Esophagus (tissue), 2 donors: Measurements from ENCODE around the gene ARID5B. TPM values are rescaled to one million over a fixed set of nuclear protein-coding genes. Genes with fewer than 3 reads are reported as not detected.

Experiments
- H3K27ac ChIP-seq, 2 donors: one replicate each; pipeline ENCODE4 v1.5.1; 2013; ENCODE audit warnings: low read depth in 2 of 2, mild to moderate bottlenecking in 2 of 2, inconsistent platforms in 1 of 2, low read length in 1 of 2, moderate library complexity in 1 of 2
- H3K27me3 ChIP-seq, 2 donors: one replicate each; pipeline ENCODE4 v1.6.1; 2013; ENCODE audit warnings: low read length in 2 of 2, control low read depth in 1 of 2, mild to moderate bottlenecking in 1 of 2; ENCODE audit not compliant: insufficient read depth in 2 of 2, control insufficient read depth in 1 of 2
- H3K36me3 ChIP-seq, 2 donors: one replicate each; pipeline ENCODE4 v1.6.1; 2013; ENCODE audit warnings: low read length in 1 of 2; ENCODE audit not compliant: control insufficient read depth in 2 of 2, insufficient read depth in 2 of 2
- H3K4me1 ChIP-seq, 2 donors: one replicate each; pipeline ENCODE4 v1.6.1; 2013; ENCODE audit warnings: low read length in 1 of 2; ENCODE audit not compliant: control insufficient read depth in 2 of 2, insufficient read depth in 2 of 2
- H3K4me3 ChIP-seq, 2 donors: one replicate each; pipeline ENCODE4 v1.5.1; 2013; ENCODE audit warnings: low read length in 2 of 2, mild to moderate bottlenecking in 2 of 2, low read depth in 1 of 2, moderate library complexity in 1 of 2
- H3K9me3 ChIP-seq, 2 donors: one replicate each; pipeline ENCODE4 v1.6.1; 2013; ENCODE audit warnings: mild to moderate bottlenecking in 2 of 2, low read depth in 1 of 2, low read length in 1 of 2, moderate library complexity in 1 of 2; ENCODE audit not compliant: control insufficient read depth in 2 of 2, insufficient read depth in 1 of 2
- WGBS, 2 donors: extraction: QIAGEN DNeasy Blood & Tissue Kit; methylation state at CpG; one replicate each; pipeline ENCODE4 v1.1.7; 2013; 5-methylcytosine and 5-hydroxymethylcytosine counted together
- polyA plus RNA-seq, 2 donors: library from polyadenylated mRNA; stranded (reverse); fragments of 200-250 nt; gene quantifications; one replicate each; pipeline ENCODE4 v1.2.3, GENCODE V29; 2013
- donor health status: healthy with polysubstance abuse.
- donor health status: Bipolar disorder and iron deficiency.

Gene ARID5B
- polyA plus RNA-seq, 2 donors = 6.7 to 7.7 TPM

DNA sequence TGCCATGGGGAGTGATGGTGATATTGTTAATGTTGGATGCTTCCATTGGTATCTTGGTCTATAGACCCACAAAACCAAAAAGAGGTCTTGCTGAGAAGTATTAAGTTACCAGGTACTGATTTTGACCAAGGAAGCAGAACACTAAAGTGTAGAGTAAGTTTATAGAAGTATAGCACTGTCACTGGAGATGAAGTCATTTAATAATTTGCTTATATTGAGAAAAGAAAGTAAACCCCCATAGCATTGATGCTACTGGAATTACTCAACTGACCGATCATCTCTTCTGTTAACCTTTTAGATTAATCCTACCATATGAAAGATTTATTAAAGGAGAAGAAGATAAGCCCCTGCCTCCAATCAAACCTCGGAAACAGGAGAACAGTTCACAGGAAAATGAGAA is 183.9 kb downstream of the ARID5B start:
- WGBS, 2 donors = 83 to 84% methylated on average over 2 of the region's 2 CpGs
- peak overlapping the region; percentile 15 to 70 for H3K27ac ChIP-seq
- H3K36me3 ChIP-seq = peaks cover 5 to 9% of the 10 kb centered on the region in 2 donors
- peaks cover 0 to 5% of the 10 kb centered on the region in 2 donors for H3K4me1 ChIP-seq
- H3K9me3 ChIP-seq = no peaks in the 10 kb centered on the region
- no peak overlapping the region for H3K4me3 ChIP-seq
- H3K27me3 ChIP-seq = no peaks in the 10 kb centered on the region

DNA sequence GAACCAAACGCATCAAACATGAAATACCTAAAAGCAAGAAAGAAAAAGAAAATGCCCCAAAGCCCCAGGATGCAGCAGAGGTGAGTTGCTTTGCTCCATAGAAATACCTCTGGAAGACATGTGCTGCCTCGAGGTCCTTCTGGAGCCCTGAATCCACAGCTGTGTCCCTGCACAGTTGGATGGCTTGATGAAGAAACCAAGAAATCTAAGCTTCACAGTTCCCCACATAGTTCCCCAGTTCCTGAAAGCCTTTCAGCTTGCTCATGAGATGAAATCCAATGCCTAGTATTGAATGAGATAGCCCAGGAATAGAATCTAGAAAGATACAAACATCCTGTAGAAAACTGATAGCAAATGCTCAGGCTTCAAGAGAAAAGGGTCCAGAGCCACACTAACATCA is 184.3 kb downstream of the ARID5B start:
- WGBS, 2 donors = 88 to 91% methylated on average over 2 of the region's 2 CpGs

DNA sequence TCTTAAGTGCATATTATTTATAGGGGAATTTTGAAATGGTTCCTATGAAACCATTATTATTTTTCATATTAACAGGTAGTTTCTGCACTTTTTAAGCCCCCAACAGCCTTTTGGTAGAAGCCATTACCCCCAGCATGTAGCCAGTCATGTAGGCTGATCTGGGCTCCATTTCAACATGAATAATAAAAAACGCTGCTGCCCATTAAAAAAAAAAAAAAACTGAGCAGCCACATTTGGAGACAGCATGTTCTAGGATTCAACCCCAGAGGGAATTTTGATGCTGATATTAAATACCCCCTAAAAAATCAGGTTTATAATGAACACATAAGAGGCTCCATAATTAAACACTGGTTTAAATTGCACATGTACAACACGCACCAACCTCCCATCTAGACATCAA is 185.8 kb downstream of the ARID5B start:
- peaks cover 16 to 23% of the 10 kb centered on the region in 2 donors for H3K36me3 ChIP-seq

More for the DNA sequence above, 184.3 kb downstream of the ARID5B start:
- Histone ChIP-seq H3K27ac (peak overlapping the region in 1 of 2 donors; percentile 22), H3K9me3 (no peaks in the 10 kb centered on the region), H3K36me3 (peaks cover 5 to 10% of the 10 kb centered on the region in 2 donors), H3K4me1 (peaks cover 0 to 4% of the 10 kb centered on the region in 2 donors), H3K27me3 (no peaks in the 10 kb centered on the region), H3K4me3 (no peak overlapping the region)

DNA sequence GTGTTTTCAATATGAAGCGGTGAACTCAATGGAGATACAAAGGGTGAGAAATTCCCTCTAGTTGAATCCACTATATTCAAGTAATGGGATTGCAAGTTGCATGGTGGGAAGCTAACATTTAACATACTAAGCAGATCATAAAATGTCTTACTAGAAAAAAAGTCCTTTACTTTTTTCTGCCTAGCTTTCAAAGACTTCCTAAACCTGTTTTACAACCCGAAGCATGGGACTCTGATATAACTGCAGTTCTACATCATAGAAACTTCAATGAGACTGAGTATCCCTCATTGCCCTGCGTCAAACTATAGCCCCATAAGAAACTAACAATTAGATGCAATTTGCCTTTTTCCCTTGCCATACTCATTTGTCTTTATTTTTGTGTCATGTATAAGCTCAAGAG is 187.3 kb downstream of the ARID5B start:
- Histone ChIP-seq H3K4me1 (peaks cover 0 to 3% of the 10 kb centered on the region in 2 donors), H3K4me3 (no peak overlapping the region), H3K27ac (no peak overlapping the region), H3K36me3 (peaks cover 22 to 33% of the 10 kb centered on the region in 2 donors), H3K9me3 (no peaks in the 10 kb centered on the region), H3K27me3 (no peaks in the 10 kb centered on the region)
- WGBS, 2 donors = 81 to 82% methylated on average over 3 of the region's 3 CpGs

More for the DNA sequence above, 185.8 kb downstream of the ARID5B start:
- no peak overlapping the region for H3K4me3 ChIP-seq
- H3K4me1 ChIP-seq = peaks cover 0 to 3% of the 10 kb centered on the region in 2 donors
- no peaks in the 10 kb centered on the region for H3K27me3 ChIP-seq
- 68 to 74% methylated on average over 2 of the region's 2 CpGs for WGBS, 2 donors
- H3K9me3 ChIP-seq = no peaks in the 10 kb centered on the region
- no peak overlapping the region for H3K27ac ChIP-seq

DNA sequence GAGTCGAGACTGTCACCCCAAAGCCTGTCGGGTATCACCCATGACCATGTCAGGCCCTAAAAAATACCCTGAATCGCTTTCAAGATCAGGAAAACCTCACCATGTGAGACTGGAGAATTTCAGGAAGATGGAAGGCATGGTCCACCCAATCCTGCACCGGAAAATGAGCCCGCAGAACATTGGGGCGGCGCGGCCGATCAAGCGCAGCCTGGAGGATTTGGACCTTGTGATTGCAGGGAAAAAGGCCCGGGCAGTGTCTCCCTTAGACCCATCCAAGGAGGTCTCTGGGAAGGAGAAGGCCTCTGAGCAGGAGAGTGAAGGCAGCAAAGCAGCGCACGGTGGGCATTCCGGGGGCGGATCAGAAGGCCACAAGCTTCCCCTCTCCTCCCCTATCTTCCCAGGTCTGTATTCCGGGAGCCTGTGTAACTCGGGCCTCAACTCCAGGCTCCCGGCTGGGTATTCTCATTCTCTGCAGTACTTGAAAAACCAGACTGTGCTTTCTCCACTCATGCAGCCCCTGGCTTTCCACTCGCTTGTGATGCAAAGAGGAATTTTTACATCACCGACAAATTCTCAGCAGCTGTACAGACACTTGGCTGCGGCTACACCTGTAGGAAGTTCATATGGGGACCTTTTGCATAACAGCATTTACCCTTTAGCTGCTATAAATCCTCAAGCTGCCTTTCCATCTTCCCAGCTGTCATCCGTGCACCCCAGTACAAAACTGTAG is 191.0 kb downstream of the ARID5B start:
- Histone ChIP-seq H3K36me3 (peaks cover 19 to 26% of the 10 kb centered on the region in 2 donors), H3K9me3 (no peaks in the 10 kb centered on the region), H3K27ac (peak overlapping the region in 1 of 2 donors; percentile 21), H3K4me1 (peaks cover 0 to 3% of the 10 kb centered on the region in 2 donors), H3K4me3 (no peak overlapping the region), H3K27me3 (no peaks in the 10 kb centered on the region)
- 97 to 98% methylated on average over 22 of the region's 22 CpGs for WGBS, 2 donors

DNA sequence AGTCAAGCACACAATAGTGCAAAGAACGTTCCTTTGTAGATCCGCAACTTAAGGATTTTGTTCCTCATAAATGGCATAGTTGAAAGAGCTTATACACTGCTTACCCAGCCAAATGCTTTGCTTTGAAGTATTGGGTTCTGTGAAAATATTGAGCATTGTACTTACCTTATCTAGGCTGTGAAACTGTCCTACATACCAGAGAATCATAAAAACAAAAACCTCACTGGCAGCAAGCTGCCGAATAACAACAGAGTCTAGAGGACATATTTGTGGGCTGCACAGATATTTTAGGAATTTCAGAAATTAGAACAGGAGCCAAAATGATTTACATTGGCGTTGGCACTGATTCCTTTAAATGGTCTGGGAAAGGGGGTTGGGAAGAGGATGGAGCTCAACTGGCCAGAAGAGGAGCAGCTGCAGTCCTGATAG is 192.4 kb downstream of the ARID5B start:
- Histone ChIP-seq H3K4me3 (no peak overlapping the region), H3K27me3 (no peaks in the 10 kb centered on the region), H3K36me3 (peaks cover 19 to 26% of the 10 kb centered on the region in 2 donors), H3K27ac (peak overlapping the region in 1 of 2 donors; percentile 14), H3K4me1 (peaks cover 0 to 3% of the 10 kb centered on the region in 2 donors), H3K9me3 (no peaks in the 10 kb centered on the region)
- WGBS, 2 donors = 61 to 62% methylated on average over 4 of the region's 4 CpGs

DNA sequence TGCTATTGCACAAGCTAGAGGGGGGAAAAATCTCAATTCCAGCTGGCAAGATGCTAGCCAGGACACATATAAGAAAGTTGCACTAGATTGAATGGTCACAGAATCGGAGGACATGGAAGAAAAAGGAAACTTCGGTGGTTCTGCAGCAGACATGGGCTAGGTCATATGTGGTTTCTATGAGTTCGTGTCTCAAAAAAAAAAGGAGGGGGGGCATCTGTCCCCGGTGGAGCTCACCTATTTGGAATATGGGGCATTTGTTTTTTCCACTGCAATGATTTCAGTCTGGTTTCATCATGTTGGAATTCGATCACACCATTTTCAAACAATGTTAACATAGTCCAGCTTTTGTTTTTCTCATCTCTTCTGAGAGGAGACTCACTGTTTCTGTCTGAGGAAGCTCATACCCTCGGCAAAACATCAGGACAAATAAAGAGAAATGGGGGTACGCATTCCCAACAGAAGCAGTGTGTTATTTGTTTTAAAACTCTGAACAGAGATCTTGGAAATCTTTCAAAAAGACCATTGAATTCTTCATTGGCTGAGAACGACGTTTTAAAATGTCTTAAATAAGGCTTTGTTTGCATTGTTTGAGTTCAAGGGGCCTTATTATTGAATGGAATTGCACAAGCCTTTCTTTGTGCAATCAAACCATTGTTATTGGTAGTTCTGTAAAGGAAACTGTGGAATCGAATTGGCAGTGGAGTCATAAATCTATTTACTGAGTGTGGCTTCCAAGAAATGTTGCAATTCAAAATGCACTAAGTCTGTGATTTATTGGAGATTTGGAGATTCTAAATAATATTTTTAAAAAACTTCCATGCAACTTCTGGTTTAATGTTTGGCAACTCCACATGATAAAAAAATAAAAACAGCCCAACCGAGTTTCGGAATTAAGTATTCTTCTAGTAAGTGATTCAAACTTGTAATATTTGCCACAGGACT is 194.0 kb downstream of the ARID5B start:
- Histone ChIP-seq H3K27me3 (no peaks in the 10 kb centered on the region), H3K36me3 (peaks cover 17 to 24% of the 10 kb centered on the region in 2 donors), H3K4me1 (peaks cover 0 to 3% of the 10 kb centered on the region in 2 donors), H3K4me3 (no peak overlapping the region), H3K27ac (peak overlapping the region in 1 of 2 donors; percentile 9), H3K9me3 (no peaks in the 10 kb centered on the region)
- 40 to 56% methylated on average over 12 of the region's 12 CpGs for WGBS, 2 donors

DNA sequence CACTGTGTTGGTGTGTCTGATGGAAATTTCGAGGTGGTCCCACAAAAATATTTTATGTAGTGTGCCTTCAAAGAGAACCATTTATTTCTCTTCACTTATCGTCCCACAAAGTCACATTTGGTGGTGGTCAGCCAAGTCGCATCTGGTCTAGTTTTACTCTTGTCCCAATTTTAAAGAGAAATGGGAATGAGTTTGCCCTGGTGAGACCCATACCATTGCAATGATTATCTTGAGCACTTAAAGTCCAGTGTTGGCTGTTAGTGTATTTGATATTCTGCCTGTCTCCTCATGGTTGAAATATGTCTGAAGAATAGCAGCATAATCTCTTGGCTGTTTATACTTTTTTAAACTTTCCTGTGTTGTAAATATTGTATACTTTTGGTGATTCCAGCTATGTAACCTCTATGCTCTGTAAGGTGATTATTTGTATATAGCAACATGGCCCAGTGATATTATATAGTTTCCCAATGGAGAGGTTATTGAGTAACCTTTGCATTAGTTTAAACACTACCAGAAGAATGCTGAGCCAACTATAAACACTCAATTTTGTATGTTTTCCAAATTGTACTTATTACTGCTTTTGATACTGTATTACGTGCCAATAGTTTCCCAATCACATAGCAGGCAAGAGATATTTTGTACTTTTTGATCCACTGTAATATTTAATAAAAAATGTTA is 194.9 kb downstream of the ARID5B start:
- Histone ChIP-seq H3K4me3 (no peak overlapping the region), H3K27ac (no peak overlapping the region)
- WGBS, 2 donors = 79 to 81% methylated on average over 4 of the region's 4 CpGs

More for the DNA sequence above, 194.9 kb downstream of the ARID5B start:
- Histone ChIP-seq H3K36me3 (peaks cover 15 to 17% of the 10 kb centered on the region in 2 donors), H3K9me3 (no peaks in the 10 kb centered on the region), H3K4me1 (peaks cover 0 to 3% of the 10 kb centered on the region in 2 donors), H3K27me3 (no peaks in the 10 kb centered on the region)
